GM13977 (cell line): ENCODE measurements around the gene PDE6C.
"Not testable (repeated sequence)": the region's sequence is repeated elsewhere in the genome, so short reads cannot be mapped to it uniquely, and the experiment has no call there.

Source experiments
- DNase-seq: peaks from one replicate; pipeline ENCODE4 v3.0.0; 2012; ENCODE audit warnings: low spot score
- CTCF ChIP-seq: IDR thresholded peaks from 2 replicates; pipeline ENCODE4 v1.5.1; 2012; ENCODE audit warnings: mild to moderate bottlenecking, control low read depth; ENCODE audit not compliant: insufficient read depth; ENCODE audit errors: extremely low read depth, missing control alignments
- in situ Hi-C: fragments of 300-500 bp; cut with MboI; formaldehyde crosslinking; loops from one replicate; pipeline ENCODE4 v1.12.0; 2022; ENCODE audit warnings: low sequenced_read_pairs, low pct_unique_long_range_greater_than_20kb, mixed read lengths, inconsistent platforms; ENCODE audit not compliant: unreplicated experiment

PDE6C gene

GRCh38 chr10:93680412-93681047 lies 68.2 kb downstream of the PDE6C start:
- no peak for DNase-seq
- in situ Hi-C loops = no loop called here
- TF ChIP-seq CTCF = peak; percentile 44

GRCh38 chr10:93687737-93688136 lies 75.4 kb downstream of the PDE6C start:
- no peak for DNase-seq
- in situ Hi-C loops = no loop called here
- no peak for TF ChIP-seq CTCF

- DNase-seq = no peak
- in situ Hi-C loops = no loop called here
- no peak for TF ChIP-seq CTCF
These were observed 83.4 kb downstream of the PDE6C start for GRCh38 chr10:93695740-93696139.

- in situ Hi-C loops, DNase-seq: not testable (repeated sequence)
These were observed 84.2 kb downstream of the PDE6C start for GRCh38 chr10:93696582-93696981.

- no peak for TF ChIP-seq CTCF
- in situ Hi-C loops = no loop called here
- no peak for DNase-seq
These were observed 84.9 kb downstream of the PDE6C start for GRCh38 chr10:93697207-93697606.

GRCh38 chr10:93701866-93702209 lies 89.5 kb downstream of the PDE6C start:
- peak; percentile 32 for DNase-seq
- in situ Hi-C loops = no loop called here
- TF ChIP-seq CTCF = no peak

GRCh38 chr10:93702210-93703001 lies 90.1 kb downstream of the PDE6C start, which contains the start of gene FRA10AC1:
Gene FRA10AC1, minus strand, starts transcription at chr10:93702592. Its CDS starts 2,486 bp downstream, at chr10:93700106.
- peak; percentile 77 for DNase-seq
- in situ Hi-C loops = no loop called here
- TF ChIP-seq CTCF = peak; percentile 68
